NCI-H146 treated with DMSO at 0.1 percent for 48 hours (cell line): ENCODE results near the gene NDUFB6.
"Not testable (repeated sequence)": the region's sequence is repeated elsewhere in the genome, so short reads cannot be mapped to it uniquely, and the experiment has no call there.

ENCODE experiments used
- DNase-seq: peaks from one replicate; lab custom pipeline; 2025; ENCODE audit not compliant: unreplicated experiment; lab: John Stamatoyannopoulos, UW

Gene NDUFB6

GRCh38 chr9:32524892-32525708 lies 47.9 kb downstream of the NDUFB6 start:
- DNase-seq: peak; percentile 88

- DNase-seq: not testable (repeated sequence)
Measured at GRCh38 chr9:32524558-32524891, 48.4 kb downstream of the NDUFB6 start.

- DNase-seq: no peak
Measured at GRCh38 chr9:32523910-32524309, 49.0 kb downstream of the NDUFB6 start.

GRCh38 chr9:32518276-32518675 lies 54.7 kb downstream of the NDUFB6 start:
- DNase-seq: no peak

- no peak for DNase-seq
Measured at GRCh38 chr9:32516241-32516640, 56.7 kb downstream of the NDUFB6 start.

- no peak for DNase-seq
Measured at GRCh38 chr9:32508728-32509127, 64.2 kb downstream of the NDUFB6 start.

- no peak for DNase-seq
Measured at GRCh38 chr9:32503008-32503407, 70.0 kb downstream of the NDUFB6 start.
